ENCODE measurements around the gene DDX47.

DDX47 gene

DNA sequence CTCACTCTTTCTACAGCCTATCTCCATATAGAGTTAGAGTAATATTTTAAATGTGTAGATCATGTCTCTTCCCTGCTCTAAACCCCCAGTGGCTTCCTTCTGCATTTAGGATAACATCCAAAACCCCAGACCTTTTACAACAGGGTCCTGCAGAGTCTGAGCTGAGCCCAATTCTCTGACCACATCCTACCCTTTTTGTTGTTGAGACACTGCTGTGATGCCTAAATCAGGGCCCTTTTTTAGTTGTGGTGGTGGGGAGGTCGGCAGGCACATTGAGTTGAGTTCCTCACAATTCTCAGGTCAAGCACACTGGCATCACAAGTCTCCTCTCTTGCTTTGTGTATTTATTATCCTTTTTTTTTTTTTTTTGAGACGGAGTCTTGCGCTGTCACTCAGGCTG is 1.8 kb upstream of the DDX47 start:
- no peak for DNase-seq (ENCODE audit: low read depth)
- in situ Hi-C loops (cut with HindIII; ENCODE audit: low sequenced_read_pairs), result no loop called here
- no peak for TF ChIP-seq CTCF (IDR thresholded peaks at IDR 0.05; ENCODE audit: low read depth, low read length, missing control alignments)

DNA sequence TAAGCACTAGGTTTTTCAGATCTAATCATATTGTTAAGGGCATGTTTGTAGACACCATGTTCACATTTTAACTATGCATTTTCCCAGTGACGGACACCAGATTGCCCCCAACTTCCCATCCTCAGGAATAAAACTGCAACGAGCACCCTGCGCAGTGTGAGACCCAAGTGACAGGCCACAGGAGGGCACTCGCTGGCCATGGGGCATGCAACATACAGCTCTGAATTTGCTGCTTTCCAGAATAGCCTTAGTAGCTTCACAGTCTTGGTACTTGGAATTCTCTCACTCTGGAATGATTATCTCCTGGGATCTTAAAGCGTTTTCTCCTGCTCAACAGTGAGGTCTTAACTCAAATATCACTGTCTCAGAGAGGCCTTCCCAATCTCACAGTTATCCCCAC is 972 bp upstream of the DDX47 start:
- H3K4me3 ChIP-seq (ENCODE audit: low read depth, low read length), result no peak overlapping the region
- no peak for TF ChIP-seq CTCF (IDR thresholded peaks at IDR 0.05; ENCODE audit: low read depth, low read length, missing control alignments)
- in situ Hi-C loops (cut with HindIII; ENCODE audit: low sequenced_read_pairs), result no loop called here
- no peak for DNase-seq (ENCODE audit: low read depth)

More for the DNA sequence above, 1.8 kb upstream of the DDX47 start:
- H3K4me3 ChIP-seq (ENCODE audit: low read depth, low read length), result no peak overlapping the region

GRCh38 chr12:12812618-12813119 is 477 bp upstream of the DDX47 start:
- no peak for TF ChIP-seq CTCF (IDR thresholded peaks at IDR 0.05; ENCODE audit: low read depth, low read length, missing control alignments)
- no peak overlapping the region for H3K4me3 ChIP-seq (ENCODE audit: low read depth, low read length)
- in situ Hi-C loops (cut with HindIII; ENCODE audit: low sequenced_read_pairs), result no loop called here
- no peak for DNase-seq (ENCODE audit: low read depth)

DNA sequence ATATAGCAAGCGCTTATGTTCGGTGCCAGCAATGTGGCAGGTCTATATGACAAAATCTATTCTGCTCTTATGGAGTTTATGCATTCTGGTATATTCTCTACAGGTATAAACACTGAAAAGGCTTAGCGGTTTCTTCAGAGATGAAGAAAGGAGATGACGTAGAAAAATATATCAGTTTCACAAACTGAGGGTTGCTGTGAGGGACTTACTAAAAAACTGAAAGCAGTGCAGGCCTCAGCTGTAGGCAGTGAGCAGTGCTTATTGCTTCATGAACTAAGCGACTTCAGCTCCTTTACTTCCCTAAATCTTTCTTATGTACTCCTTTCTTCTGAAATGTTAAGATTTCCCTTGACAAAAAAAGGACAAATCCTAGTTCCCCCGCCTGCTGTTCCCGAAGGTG is 4.5 kb downstream of the DDX47 start:
- DNase-seq (ENCODE audit: low read depth), result no peak
- in situ Hi-C loops (cut with HindIII; ENCODE audit: low sequenced_read_pairs), result loop anchor here (5.0 kb wide), 1 partner anchor 80 kb away; no protein-coding TSS in a partner anchor
- no peak for TF ChIP-seq CTCF (IDR thresholded peaks at IDR 0.05; ENCODE audit: low read depth, low read length, missing control alignments)
- H3K4me3 ChIP-seq (ENCODE audit: low read depth, low read length), result no peak overlapping the region

GRCh38 chr12:12818701-12819100 is 5.6 kb downstream of the DDX47 start:
- no peak for TF ChIP-seq CTCF (IDR thresholded peaks at IDR 0.05; ENCODE audit: low read depth, low read length, missing control alignments)
- H3K4me3 ChIP-seq (ENCODE audit: low read depth, low read length), result no peak overlapping the region
- no peak for DNase-seq (ENCODE audit: low read depth)
- in situ Hi-C loops (cut with HindIII; ENCODE audit: low sequenced_read_pairs), result loop anchor here (5.0 kb wide), 1 partner anchor 79 kb away; no protein-coding TSS in a partner anchor

- H3K4me3 ChIP-seq (ENCODE audit: low read depth, low read length), result no peak overlapping the region
- DNase-seq (ENCODE audit: low read depth), result no peak
- in situ Hi-C loops (cut with HindIII; ENCODE audit: low sequenced_read_pairs), result loop anchor here (5.0 kb wide), 1 partner anchor 78 kb away; no protein-coding TSS in a partner anchor
- TF ChIP-seq CTCF (IDR thresholded peaks at IDR 0.05; ENCODE audit: low read depth, low read length, missing control alignments), result no peak
Measured at GRCh38 chr12:12819221-12819620, 6.1 kb downstream of the DDX47 start.
